ENCODE data around the gene NOL4.

GRCh38 chr18:34203866-34204265 lies 20.8 kb downstream of the NOL4 start:
- TF ChIP-seq POLR2AphosphoS5 (IDR thresholded peaks at IDR 0.05) (no peak), EP300 (IDR thresholded peaks at IDR 0.05) (no peak)

Measured in sigmoid colon (tissue), 4 donors.